HEK293 (cell line): ENCODE data around the gene DPEP3.

Experiments used
- CTCF ChIA-PET: fragments of 350-600 bp; formaldehyde crosslinking; extraction: SDS; loops from one replicate; lab custom pipeline; 2021; ENCODE audit warnings: antibody characterized with exemption; lab: Yijun Ruan, JAX
- POLR2A ChIA-PET: fragments of 300-600 bp; formaldehyde crosslinking; extraction: SDS; loops from one replicate; lab custom pipeline; 2020; ENCODE audit warnings: antibody characterized with exemption, inconsistent platforms; lab: Yijun Ruan, JAX
- H3K27ac ChIP-seq: fragments of 200-500 bp; sonication (Bioruptor generic); 2 replicates; pipeline ENCODE4 v1.5.1; 2014; ENCODE audit warnings: low read depth, low read length, control low read depth, inconsistent platforms; ENCODE audit errors: extremely low read depth
- H3K36me3 ChIP-seq, 2 experiments: fragments of 200-500 bp in 1 of 2; sonication (Bioruptor generic) in 1 of 2; 1 replicate in 1 of 2; 2 replicates in 1 of 2; pipeline ENCODE4 v1.5.1; 2014 to 2017; ENCODE audit warnings: inconsistent platforms in 2 of 2, low read length in 2 of 2; ENCODE audit not compliant: control insufficient read depth in 2 of 2, insufficient read depth in 1 of 2
- H3K4me1 ChIP-seq: fragments of 200-500 bp; sonication (Bioruptor generic); 2 replicates; pipeline ENCODE4 v1.5.1; 2014; ENCODE audit warnings: mild to moderate bottlenecking, low read length, inconsistent platforms; ENCODE audit not compliant: control insufficient read depth, insufficient read depth
- H3K4me3 ChIP-seq: 2 replicates; pipeline ENCODE4 v1.5.1; 2011; ENCODE audit warnings: low read depth, mild to moderate bottlenecking, control low read depth, low read length, moderate library complexity
- H3K9me3 ChIP-seq: fragments of 200-500 bp; sonication (Bioruptor generic); 2 replicates; pipeline ENCODE4 v1.5.1; 2014; ENCODE audit warnings: low read depth, low read length, inconsistent platforms; ENCODE audit not compliant: control insufficient read depth, insufficient read depth
- REST ChIP-seq: fragments of 450-650 bp; formaldehyde crosslinking; IDR thresholded peaks from 2 replicates; pipeline ENCODE4 v1.5.1; 2016; ENCODE audit warnings: missing biosample characterization, missing genetic modification characterization
- SCRT2 ChIP-seq: fragments of 450-650 bp; formaldehyde crosslinking; IDR thresholded peaks from 2 replicates; pipeline ENCODE4 v1.5.1; 2016; ENCODE audit warnings: missing biosample characterization, missing genetic modification characterization
- WT1 ChIP-seq: fragments of 450-650 bp; formaldehyde crosslinking; IDR thresholded peaks from 2 replicates; pipeline ENCODE4 v1.5.1; 2016; ENCODE audit warnings: missing biosample characterization, missing genetic modification characterization
- ZBTB11 ChIP-seq: fragments of 450-650 bp; formaldehyde crosslinking; conservative IDR thresholded peaks from 2 replicates; pipeline ENCODE4 v1.5.1; 2016; ENCODE audit warnings: low read depth, missing biosample characterization, missing genetic modification characterization
- ZFP3 ChIP-seq: fragments of 450-650 bp; formaldehyde crosslinking; IDR thresholded peaks from 2 replicates; pipeline ENCODE4 v1.5.1; 2016; ENCODE audit warnings: low read depth, missing biosample characterization, missing genetic modification characterization
- ZNF121 ChIP-seq: fragments of 450-650 bp; formaldehyde crosslinking; IDR thresholded peaks from 2 replicates; pipeline ENCODE4 v1.5.1; 2016; ENCODE audit warnings: missing biosample characterization, missing genetic modification characterization
- ZNF24 ChIP-seq: fragments of 450-650 bp; formaldehyde crosslinking; IDR thresholded peaks from 2 replicates; pipeline ENCODE4 v1.5.1; 2016; ENCODE audit warnings: missing biosample characterization, missing genetic modification characterization
- ZNF394 ChIP-seq: fragments of 450-650 bp; formaldehyde crosslinking; IDR thresholded peaks from 2 replicates; pipeline ENCODE4 v1.5.1; 2016; ENCODE audit warnings: missing biosample characterization, missing genetic modification characterization, mild to moderate bottlenecking, moderate library complexity, borderline replicate concordance
- ZNF404 ChIP-seq: fragments of 450-650 bp; formaldehyde crosslinking; IDR thresholded peaks from 2 replicates; pipeline ENCODE4 v1.5.1; 2017; ENCODE audit warnings: missing biosample characterization, missing genetic modification characterization
- ZNF473 ChIP-seq: fragments of 450-650 bp; formaldehyde crosslinking; IDR thresholded peaks from 2 replicates; pipeline ENCODE4 v1.5.1; 2017; ENCODE audit warnings: missing biosample characterization, missing genetic modification characterization
- ZNF518A ChIP-seq: fragments of 450-650 bp; formaldehyde crosslinking; conservative IDR thresholded peaks from 2 replicates; pipeline ENCODE4 v1.5.1; 2016; ENCODE audit warnings: low read depth, missing biosample characterization, missing genetic modification characterization
- ZNF529 ChIP-seq: fragments of 450-650 bp; formaldehyde crosslinking; IDR thresholded peaks from 2 replicates; pipeline ENCODE4 v1.5.1; 2017; ENCODE audit warnings: missing genetic modification characterization, missing biosample characterization; ENCODE audit not compliant: insufficient replicate concordance
- ZNF658 ChIP-seq: fragments of 450-650 bp; formaldehyde crosslinking; IDR thresholded peaks from 2 replicates; pipeline ENCODE4; 2016; ENCODE audit warnings: missing biosample characterization, missing genetic modification characterization
- ZSCAN5A ChIP-seq: fragments of 450-650 bp; formaldehyde crosslinking; IDR thresholded peaks from 2 replicates; pipeline ENCODE4 v1.5.1; 2016; ENCODE audit warnings: missing biosample characterization, missing genetic modification characterization
- TF ChIP-seq, protein P1 (sequence below): fragments of 450-650 bp; formaldehyde crosslinking; IDR thresholded peaks from 2 replicates; pipeline ENCODE4 v1.5.0; 2017; ENCODE audit warnings: missing biosample characterization, missing genetic modification characterization, borderline replicate concordance

DPEP3 gene

DNA sequence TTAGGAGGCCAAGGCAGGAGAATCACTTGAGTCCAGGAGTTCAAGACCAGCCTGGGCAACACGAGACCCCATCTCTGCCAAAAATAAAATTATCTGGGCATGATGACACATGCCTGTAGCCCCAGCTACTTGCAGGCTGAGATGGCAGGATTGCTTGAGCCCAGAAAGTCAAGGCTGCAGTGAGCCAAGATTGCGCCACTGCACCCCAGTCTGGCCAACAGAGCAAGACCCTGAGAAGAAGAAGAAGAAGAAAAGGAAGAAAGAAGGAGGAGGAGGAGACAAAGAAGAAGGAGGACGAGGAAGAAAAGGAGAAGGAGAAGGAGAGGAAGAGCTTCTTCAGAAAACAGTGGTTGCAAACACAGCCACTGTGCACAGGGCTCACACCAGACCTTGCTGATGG is 8.4 kb upstream of the DPEP3 start:
- TF ChIP-seq ZNF394 (tag by site-specific recombination): no peak
- TF ChIP-seq ZNF121 (tag by site-specific recombination): peak; percentile 69; the same call in 1 of the 2 replicates
- no peak for TF ChIP-seq ZBTB11 (tag by site-specific recombination)
- no peak for TF ChIP-seq SCRT2 (tag by site-specific recombination)
- TF ChIP-seq WT1 (tag by site-specific recombination): no peak
- TF ChIP-seq REST (tag by site-specific recombination): no peak
- TF ChIP-seq ZNF518A (tag by site-specific recombination): no peak
- no peak for TF ChIP-seq ZNF24 (tag by site-specific recombination)
- TF ChIP-seq, all 188 proteins: peak for 1
- no peaks in the 10 kb centered on the region for H3K9me3 ChIP-seq
- CTCF ChIA-PET: interaction anchor here (1.0 to 1.2 kb wide), 3 partner anchors 15 to 52 kb away, joined by 3 to 6 read pairs (median 6); partner anchors contain the start of gene DUS2
- H3K36me3 ChIP-seq: no peaks in the 10 kb centered on the region
- no peaks in the 10 kb centered on the region for H3K4me1 ChIP-seq
- POLR2A ChIA-PET: no interaction called here
- no peak overlapping the region for H3K27ac ChIP-seq
- no peak overlapping the region for H3K4me3 ChIP-seq

DNA sequence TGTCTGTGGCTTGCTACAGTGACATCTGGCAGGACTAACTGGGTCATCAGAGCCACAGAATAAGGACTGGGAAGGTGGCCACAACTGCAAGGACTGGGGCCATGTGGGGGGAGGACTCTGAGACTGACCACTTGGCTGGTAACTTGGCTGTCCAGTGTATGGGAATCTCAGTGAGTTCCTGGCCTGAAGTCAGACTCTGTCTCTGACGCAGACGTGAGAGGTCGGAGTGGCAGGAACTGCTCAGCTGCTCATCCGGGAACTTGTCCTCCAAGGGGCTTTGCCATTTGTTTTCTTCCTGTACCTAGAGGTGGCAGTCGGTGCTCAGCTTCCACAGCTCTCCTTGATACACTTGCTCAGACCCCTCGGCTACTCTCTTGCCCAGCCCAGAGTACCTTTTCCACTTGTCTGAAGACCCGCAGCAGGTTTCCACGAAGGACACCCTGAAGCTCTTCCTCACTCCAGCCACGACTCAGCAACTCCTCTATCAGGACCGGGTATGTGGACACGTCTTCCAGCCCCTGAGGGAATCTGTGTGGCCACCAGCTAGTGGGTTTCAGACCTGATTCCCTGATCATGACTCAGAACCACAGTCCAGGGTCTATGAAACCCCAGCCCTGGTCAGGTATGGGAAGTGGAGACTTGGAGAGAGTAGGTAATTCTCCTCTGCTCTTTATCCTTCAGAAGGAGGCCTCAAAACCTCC is 7.3 kb upstream of the DPEP3 start:
- CTCF ChIA-PET: interaction anchor here (0.6 to 1.3 kb wide), 2 partner anchors 52 to 59 kb away, joined by 4 read pairs; no protein-coding TSS in a partner anchor
- POLR2A ChIA-PET: interaction anchor here (0.8 kb wide), 1 partner anchor 21 kb away, joined by 3 read pairs; no protein-coding TSS in a partner anchor

More for the DNA sequence above, 7.3 kb upstream of the DPEP3 start:
- Histone ChIP-seq H3K27ac (no peak overlapping the region), H3K4me3 (no peak overlapping the region), H3K4me1 (no peaks in the 10 kb centered on the region), H3K9me3 (no peaks in the 10 kb centered on the region), H3K36me3 (no peaks in the 10 kb centered on the region)
- TF ChIP-seq ZFP3 (tag by site-specific recombination) (no peak), ZSCAN5A (tag by site-specific recombination) (no peak), ZNF473 (no peak), ZNF404 (tag by site-specific recombination) (no peak), ZNF658 (tag by site-specific recombination) (no peak), ZNF529 (tag by site-specific recombination) (no peak)
- TF ChIP-seq, protein P1, sequence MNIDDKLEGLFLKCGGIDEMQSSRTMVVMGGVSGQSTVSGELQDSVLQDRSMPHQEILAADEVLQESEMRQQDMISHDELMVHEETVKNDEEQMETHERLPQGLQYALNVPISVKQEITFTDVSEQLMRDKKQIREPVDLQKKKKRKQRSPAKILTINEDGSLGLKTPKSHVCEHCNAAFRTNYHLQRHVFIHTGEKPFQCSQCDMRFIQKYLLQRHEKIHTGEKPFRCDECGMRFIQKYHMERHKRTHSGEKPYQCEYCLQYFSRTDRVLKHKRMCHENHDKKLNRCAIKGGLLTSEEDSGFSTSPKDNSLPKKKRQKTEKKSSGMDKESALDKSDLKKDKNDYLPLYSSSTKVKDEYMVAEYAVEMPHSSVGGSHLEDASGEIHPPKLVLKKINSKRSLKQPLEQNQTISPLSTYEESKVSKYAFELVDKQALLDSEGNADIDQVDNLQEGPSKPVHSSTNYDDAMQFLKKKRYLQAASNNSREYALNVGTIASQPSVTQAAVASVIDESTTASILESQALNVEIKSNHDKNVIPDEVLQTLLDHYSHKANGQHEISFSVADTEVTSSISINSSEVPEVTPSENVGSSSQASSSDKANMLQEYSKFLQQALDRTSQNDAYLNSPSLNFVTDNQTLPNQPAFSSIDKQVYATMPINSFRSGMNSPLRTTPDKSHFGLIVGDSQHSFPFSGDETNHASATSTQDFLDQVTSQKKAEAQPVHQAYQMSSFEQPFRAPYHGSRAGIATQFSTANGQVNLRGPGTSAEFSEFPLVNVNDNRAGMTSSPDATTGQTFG (tag by site-specific recombination): no peak
